Transverse colon (tissue), 3 donors: ENCODE results near the gene TEKT5.

Experiments used
- CTCF ChIP-seq, 5 experiments: fragments of 200-600 bp in 3 of 5; fragments of 450-650 bp in 2 of 5; sonication (generic) in 3 of 5; IDR thresholded peaks; 1 replicate in 2 of 5; 2 replicates in 3 of 5; pipeline ENCODE4 v1.5.1; 2016 to 2017; ENCODE audit warnings: antibody characterized with exemption in 5 of 5, inconsistent platforms in 3 of 5, mild to moderate bottlenecking in 2 of 5, moderate library complexity in 1 of 5
- POLR2A ChIP-seq: fragments of 450-650 bp; IDR thresholded peaks from one replicate; pipeline ENCODE4 v1.6.1; 2016; ENCODE audit warnings: antibody characterized with exemption, mild to moderate bottlenecking, moderate library complexity

GRCh38 chr16:10694830-10695229 is at the start of gene TEKT5:
- TF ChIP-seq CTCF (IDR thresholded peaks at IDR 0.05): no peak
- TF ChIP-seq POLR2A: no peak
